Activated T-cell treated with anti-CD3 and anti-CD28 coated beads, Interleukin-2, amount 50 U/mL, for 72 hours (primary cell): ENCODE data around the gene LOXL3. TPM values are rescaled to one million over a fixed set of nuclear protein-coding genes. Genes with fewer than 3 reads are reported as not detected.
"Not testable (repeated sequence)": the region's sequence is repeated elsewhere in the genome, so short reads cannot be mapped to it uniquely, and the experiment has no call there.

Source experiments
- ATAC-seq, 2 donors: fragments of 150-1000 bp; cut with Tn5 transposase; replicated peaks in 1 of 2; 2 replicates each; pipeline ENCODE4 v1.10.0; 2021; ENCODE audit warnings: moderate library complexity in 2 of 2, mild to moderate bottlenecking in 1 of 2
- DNase-seq, 2 donors: peaks; one replicate each; pipeline ENCODE4 v3.0.0; 2021 to 2022; ENCODE audit warnings: mixed read lengths in 1 of 2
- H3K27ac Mint-ChIP-seq: one replicate; pipeline ENCODE4 v1.8.0; 2022; ENCODE audit warnings: mild to moderate bottlenecking, moderate library complexity, mixed read lengths
- H3K27me3 Mint-ChIP-seq: one replicate; pipeline ENCODE4 v1.8.0; 2022; ENCODE audit warnings: low read depth, mixed read lengths
- H3K36me3 Mint-ChIP-seq, 2 donors: one replicate each; pipeline ENCODE4 v1.8.0; 2022; ENCODE audit warnings: mixed read lengths in 2 of 2, mild to moderate bottlenecking in 1 of 2; ENCODE audit not compliant: insufficient read depth in 2 of 2
- H3K4me1 Mint-ChIP-seq: one replicate; pipeline ENCODE4 v1.8.0; 2022; ENCODE audit warnings: low read depth, mixed read lengths
- H3K4me3 Mint-ChIP-seq, 2 donors: one replicate each; pipeline ENCODE4 v1.8.0; 2022; ENCODE audit warnings: mild to moderate bottlenecking in 2 of 2, mixed read lengths in 2 of 2, moderate library complexity in 2 of 2
- H3K9me3 Mint-ChIP-seq, 2 donors: one replicate each; pipeline ENCODE4 v1.8.0; 2022; ENCODE audit warnings: mixed read lengths in 2 of 2
- total RNA-seq, 2 donors: library from RNA; stranded (reverse); gene quantifications; one replicate each; pipeline ENCODE4 v1.2.3, GENCODE V29; 2022

The LOXL3 gene
- total RNA-seq, 2 donors from 2014 or later, result 3.1 to 3.6 TPM

DNA sequence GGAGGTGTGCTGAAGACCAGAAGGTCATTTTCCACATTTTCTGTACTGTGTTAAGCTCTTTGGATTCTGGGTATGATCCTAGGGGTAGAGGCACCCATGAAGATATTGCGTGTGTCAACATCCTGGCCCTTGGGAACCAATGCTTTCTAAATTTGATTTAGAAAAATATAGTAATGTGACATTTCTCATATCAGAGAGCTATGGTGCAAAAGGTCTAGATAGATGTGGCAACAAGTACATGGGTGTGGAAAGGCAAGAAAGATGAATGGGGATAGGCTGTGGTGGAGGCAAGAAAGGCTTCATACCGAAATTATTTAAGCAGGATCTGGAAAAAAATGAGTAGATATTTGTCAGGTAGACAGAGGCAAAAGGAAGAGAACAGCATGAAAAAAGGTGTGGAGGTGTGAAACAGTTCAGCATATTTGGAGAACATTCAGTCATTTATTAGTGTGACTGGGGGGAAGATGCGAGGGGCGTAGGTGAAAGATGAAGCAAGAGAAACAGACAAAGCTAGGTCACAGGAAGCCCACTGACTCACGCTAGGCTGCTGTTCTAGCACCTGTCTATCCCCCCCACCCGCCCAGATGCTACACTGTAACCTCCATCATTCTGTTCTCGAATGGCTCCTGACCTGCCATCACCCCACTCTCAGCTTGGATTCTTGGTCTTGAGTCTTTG lies 12.5 kb upstream of the LOXL3 start:
- Mint-ChIP-seq H3K36me3 (no peaks in the 10 kb centered on the region), H3K9me3 (no peaks in the 10 kb centered on the region), H3K27ac (peak overlapping the region; percentile 16), H3K4me1 (peaks cover 52% of the 10 kb centered on the region), H3K4me3 (peak overlapping the region; percentile 48 to 69), H3K27me3 (peaks cover 27% of the 10 kb centered on the region)
- peak in 1 of 2 donors; percentile 16 for DNase-seq
- ATAC-seq, result peak; percentile 23 to 28

DNA sequence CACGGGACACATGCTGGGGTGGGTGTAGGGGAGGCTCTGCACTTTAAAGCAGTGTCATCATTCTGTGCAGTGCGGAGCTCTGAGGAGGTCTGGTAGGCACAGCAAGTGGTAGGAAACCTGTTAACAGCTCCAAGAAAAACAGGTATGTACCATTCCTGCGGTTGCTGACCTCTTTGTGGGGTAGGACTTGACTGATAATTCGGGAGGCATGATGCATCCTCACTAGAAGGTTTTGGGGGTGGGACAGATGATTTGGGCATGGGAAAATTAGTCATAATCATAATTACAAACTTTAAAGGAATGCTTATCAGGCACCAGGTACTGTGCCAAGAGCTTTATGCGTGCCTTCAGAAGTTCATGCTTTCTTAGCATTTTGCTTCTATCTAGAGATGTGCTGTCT lies 10.5 kb upstream of the LOXL3 start:
- Mint-ChIP-seq H3K4me1 (peaks cover 52% of the 10 kb centered on the region), H3K27ac (no peak overlapping the region), H3K36me3 (no peaks in the 10 kb centered on the region), H3K4me3 (no peak overlapping the region), H3K27me3 (peaks cover 38% of the 10 kb centered on the region), H3K9me3 (no peaks in the 10 kb centered on the region)
- DNase-seq, result no peak
- ATAC-seq, result no peak

DNA sequence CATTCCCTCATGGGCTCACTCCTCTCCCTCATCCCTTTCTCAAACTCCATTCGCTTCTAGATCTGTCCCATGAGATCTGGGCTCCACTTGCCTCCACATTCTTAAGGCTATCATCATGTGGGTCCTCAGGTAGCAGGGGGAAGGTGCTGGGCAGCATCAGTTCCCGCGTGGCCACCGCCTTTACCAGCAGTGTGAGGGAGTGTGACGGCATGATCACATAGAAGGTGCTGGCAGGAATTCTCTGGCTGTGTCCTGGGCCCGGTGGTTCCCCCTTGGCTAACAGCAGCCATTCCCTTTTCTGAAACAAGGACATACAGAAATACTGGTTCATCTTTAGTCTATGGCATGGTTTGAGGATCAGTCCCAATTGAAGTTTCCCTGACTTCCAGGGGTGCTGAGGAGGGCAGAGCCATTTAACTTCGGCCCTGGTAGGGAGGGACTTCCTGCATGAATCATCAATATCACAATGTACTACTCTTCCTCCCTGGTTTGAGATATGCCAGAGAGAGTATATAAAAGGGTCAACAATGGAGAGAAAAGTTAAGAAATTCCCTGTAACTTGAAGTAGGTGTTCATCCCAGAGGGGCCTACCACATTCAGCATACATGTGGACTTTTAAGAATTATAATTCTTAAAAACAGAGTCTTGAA lies 8.5 kb upstream of the LOXL3 start:
- Mint-ChIP-seq H3K4me1 (peaks cover 35% of the 10 kb centered on the region), H3K27ac (peak overlapping the region; percentile 1), H3K36me3 (peaks cover 0 to 1% of the 10 kb centered on the region in 2 donors), H3K4me3 (no peak overlapping the region), H3K9me3 (no peaks in the 10 kb centered on the region), H3K27me3 (peaks cover 38% of the 10 kb centered on the region)
- DNase-seq (no peak), ATAC-seq (no peak)

DNA sequence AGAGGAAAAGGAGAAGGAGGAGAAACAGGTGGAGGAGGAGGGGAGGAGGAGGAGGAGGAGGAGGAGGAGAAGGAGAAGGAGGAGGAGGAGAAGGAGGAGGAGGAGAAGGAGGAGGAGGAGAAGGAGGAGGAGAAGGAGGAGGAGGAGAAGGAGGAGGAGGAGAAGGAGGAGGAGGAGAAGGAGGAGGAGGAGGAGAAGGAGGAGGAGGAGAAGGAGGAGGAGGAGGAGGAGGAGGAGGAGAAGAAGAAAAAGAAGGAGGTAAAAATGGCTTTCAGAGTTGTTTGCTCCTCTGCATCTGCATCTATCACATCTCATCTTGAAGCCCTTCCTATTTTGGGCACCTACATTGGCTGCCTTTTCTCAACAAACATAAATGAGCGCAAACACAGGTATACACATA lies 7.3 kb upstream of the LOXL3 start:
- Mint-ChIP-seq H3K4me1 (peaks cover 28% of the 10 kb centered on the region), H3K27me3 (peaks cover 38% of the 10 kb centered on the region)
- DNase-seq, ATAC-seq, H3K9me3 Mint-ChIP-seq, H3K36me3 Mint-ChIP-seq, H3K4me3 Mint-ChIP-seq, H3K27ac Mint-ChIP-seq: not testable (repeated sequence)

DNA sequence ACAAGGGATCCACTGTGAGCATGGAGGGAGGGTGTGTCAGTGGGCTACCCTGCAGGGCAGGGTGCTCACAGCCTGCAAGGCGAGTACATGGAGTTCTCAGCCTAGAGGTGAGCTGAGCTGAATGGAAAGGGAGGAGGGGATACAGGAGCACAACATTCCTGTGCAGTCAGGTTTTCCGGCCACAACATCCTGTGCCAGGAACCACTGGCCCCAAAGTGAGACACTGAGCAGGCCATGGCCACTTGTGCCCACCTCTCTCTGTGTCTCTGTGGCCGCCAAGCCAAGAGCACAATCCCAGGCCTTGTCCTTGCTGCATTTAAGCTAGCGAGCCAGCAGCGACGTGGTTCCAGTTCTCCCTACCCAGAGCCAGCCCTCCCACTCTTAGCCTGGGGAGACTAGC lies 6.8 kb upstream of the LOXL3 start:
- H3K36me3 Mint-ChIP-seq, result peaks cover 0 to 6% of the 10 kb centered on the region in 2 donors
- DNase-seq (no peak), ATAC-seq (peak in 1 of 2 donors; percentile 11)
- no peak overlapping the region for H3K4me3 Mint-ChIP-seq
- peaks cover 24% of the 10 kb centered on the region for H3K4me1 Mint-ChIP-seq
- H3K27ac Mint-ChIP-seq, result no peak overlapping the region
- H3K27me3 Mint-ChIP-seq, result peaks cover 38% of the 10 kb centered on the region
- no peaks in the 10 kb centered on the region for H3K9me3 Mint-ChIP-seq

DNA sequence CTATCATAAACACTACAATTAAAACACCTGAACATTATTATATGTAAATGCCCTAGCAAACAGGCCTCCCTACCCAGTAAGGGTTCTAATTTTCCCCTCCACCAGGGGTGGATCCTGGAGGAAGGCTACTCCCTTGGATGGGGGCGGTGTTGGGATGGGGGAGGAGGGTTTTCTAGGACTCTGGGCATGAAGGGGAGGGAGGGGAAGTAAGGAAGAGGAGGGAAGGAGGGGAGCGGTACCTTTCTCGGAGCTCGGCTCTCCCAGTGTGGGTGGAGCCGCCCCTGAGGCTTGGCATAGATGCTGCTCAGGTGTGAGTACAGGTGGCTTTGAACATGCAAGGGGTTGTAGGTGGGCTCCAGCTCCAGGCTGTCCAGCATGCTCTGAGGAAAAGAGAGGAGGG lies 6.2 kb upstream of the LOXL3 start:
- no peaks in the 10 kb centered on the region for H3K9me3 Mint-ChIP-seq
- no peak overlapping the region for H3K4me3 Mint-ChIP-seq
- no peak for ATAC-seq
- H3K36me3 Mint-ChIP-seq, result peaks cover 3 to 6% of the 10 kb centered on the region in 2 donors
- H3K27me3 Mint-ChIP-seq, result peaks cover 38% of the 10 kb centered on the region
- no peak overlapping the region for H3K27ac Mint-ChIP-seq
- DNase-seq, result no peak
- peaks cover 23% of the 10 kb centered on the region for H3K4me1 Mint-ChIP-seq

DNA sequence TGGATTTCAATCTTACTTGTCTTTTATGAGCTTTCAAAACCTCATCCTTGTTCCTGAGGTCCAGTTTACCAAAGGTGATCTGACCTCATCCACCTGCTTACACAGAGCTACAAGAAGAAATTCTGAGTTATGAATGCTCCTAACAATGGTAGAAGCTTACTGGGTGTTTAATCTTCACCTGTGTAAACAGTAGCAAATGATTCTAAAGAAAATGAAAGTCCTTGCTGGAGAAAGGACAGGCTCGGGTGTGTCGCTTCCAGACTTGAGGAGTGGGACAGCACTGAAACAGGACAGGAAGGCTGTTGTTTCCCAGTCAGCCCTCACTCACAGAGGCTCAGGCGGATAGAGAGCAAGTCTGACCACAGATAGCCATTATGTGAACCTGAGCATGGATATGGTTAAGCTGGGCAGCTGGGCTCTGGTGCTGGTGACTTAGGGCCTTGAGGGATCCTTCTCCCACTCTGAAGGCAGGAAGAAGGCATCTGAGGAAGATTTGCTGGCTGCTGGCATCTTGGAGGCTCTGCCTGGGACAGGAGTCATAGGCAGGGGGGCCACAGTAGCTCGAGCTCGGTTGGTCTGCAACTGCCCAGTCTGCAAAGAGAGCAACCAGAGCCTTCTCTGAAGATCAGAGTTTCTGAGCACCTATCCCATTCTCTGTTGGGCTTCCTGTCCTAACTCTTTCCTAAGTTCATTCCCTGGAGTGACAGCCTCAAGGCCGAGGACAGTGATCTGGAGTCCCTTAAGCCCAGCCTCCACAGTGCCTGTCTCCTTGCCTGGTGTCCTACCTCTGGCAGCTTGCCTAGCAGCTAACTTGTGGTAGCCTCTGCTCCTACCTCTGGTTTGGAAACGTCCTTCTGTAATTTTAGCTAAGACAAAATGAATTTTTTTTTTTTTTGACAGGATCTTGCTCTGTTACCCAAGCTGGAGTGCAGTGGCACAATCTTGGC lies 4.8 kb upstream of the LOXL3 start:
- H3K4me3 Mint-ChIP-seq, result no peak overlapping the region
- peaks cover 29% of the 10 kb centered on the region for H3K27me3 Mint-ChIP-seq
- H3K27ac Mint-ChIP-seq, result no peak overlapping the region
- H3K36me3 Mint-ChIP-seq, result peaks cover 5 to 6% of the 10 kb centered on the region in 2 donors
- no peaks in the 10 kb centered on the region for H3K9me3 Mint-ChIP-seq
- DNase-seq (no peak), ATAC-seq (no peak)
- H3K4me1 Mint-ChIP-seq, result peaks cover 27% of the 10 kb centered on the region

DNA sequence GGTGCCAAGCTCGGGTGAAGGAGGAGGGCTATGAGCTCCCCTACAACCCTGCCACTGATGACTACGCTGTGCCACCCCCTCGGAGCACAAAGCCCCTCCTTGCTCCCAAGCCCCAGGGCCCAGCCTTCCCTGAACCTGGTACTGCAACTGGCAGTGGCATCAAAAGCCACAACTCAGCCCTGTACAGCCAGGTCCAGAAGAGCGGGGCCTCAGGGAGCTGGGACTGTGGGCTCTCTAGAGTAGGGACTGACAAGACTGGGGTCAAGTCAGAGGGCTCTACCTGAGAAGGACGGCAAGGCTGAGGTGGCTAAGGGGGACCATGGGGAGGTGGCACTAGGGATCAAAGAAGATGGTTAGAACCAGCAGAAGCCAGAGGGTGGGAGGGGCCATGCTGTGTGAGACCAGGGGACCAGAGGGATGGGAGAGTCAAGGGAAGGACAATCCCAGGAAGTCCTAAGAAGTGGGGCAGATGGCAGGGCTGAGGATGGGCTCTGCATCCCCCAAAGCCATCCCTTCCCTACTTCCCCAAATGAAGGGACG lies 3.2 kb upstream of the LOXL3 start:
- Mint-ChIP-seq H3K4me3 (peak overlapping the region in 1 of 2 donors; percentile 18), H3K27me3 (peaks cover 19% of the 10 kb centered on the region), H3K27ac (no peak overlapping the region), H3K36me3 (peaks cover 5 to 6% of the 10 kb centered on the region in 2 donors), H3K9me3 (no peaks in the 10 kb centered on the region), H3K4me1 (peaks cover 30% of the 10 kb centered on the region)
- no peak for ATAC-seq
- no peak for DNase-seq

DNA sequence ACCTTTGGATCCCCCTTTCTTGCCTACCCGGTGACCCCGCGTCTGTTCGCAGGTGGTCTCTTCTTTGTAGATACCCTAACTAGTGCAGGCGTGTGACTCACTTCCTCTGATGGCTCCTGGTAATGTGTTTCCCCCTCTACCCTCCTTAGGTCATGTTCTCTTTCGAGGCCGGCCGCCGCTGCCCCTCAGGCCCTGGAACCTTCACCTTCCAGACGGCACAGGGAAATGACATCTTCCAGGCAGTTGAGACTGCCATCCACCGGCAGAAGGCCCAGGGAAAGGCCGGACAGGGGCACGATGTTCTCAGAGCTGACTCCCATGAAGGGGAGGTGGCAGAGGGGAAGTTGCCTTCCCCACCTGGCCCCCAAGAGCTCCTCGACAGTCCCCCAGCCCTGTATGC lies 2.4 kb upstream of the LOXL3 start:
- peaks cover 5 to 6% of the 10 kb centered on the region in 2 donors for H3K36me3 Mint-ChIP-seq
- no peak overlapping the region for H3K27ac Mint-ChIP-seq
- no peak for DNase-seq
- H3K9me3 Mint-ChIP-seq, result no peaks in the 10 kb centered on the region
- no peak for ATAC-seq
- H3K4me3 Mint-ChIP-seq, result peak overlapping the region; percentile 89
- H3K27me3 Mint-ChIP-seq, result peaks cover 19% of the 10 kb centered on the region
- H3K4me1 Mint-ChIP-seq, result peaks cover 26% of the 10 kb centered on the region

DNA sequence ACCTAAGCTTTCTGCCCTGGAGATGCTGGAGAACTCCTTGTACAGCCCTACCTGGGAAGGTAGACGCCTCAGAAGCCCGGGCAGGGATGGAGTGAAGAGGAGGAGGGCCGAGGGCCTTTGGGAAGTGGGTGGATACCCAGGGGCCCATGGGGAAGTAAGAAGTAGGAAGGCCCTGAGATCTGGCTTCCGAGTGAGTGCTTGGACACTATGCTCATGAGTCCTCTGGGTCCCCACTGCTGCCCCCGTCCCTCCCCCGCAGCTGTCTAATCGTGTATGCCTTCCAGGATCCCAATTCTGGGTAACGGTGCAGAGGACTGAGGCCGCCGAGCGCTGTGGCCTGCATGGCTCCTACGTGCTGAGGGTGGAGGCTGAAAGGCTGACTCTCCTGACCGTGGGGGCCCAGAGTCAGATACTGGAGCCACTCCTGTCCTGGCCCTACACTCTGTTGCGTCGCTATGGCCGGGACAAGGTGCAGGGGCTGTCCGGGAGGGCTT lies 1.9 kb upstream of the LOXL3 start:
- ATAC-seq (no peak), DNase-seq (no peak)
- Mint-ChIP-seq H3K9me3 (no peaks in the 10 kb centered on the region), H3K4me1 (peaks cover 26% of the 10 kb centered on the region), H3K36me3 (peaks cover 5 to 6% of the 10 kb centered on the region in 2 donors), H3K27ac (no peak overlapping the region), H3K4me3 (peak overlapping the region; percentile 89), H3K27me3 (peaks cover 21% of the 10 kb centered on the region)

DNA sequence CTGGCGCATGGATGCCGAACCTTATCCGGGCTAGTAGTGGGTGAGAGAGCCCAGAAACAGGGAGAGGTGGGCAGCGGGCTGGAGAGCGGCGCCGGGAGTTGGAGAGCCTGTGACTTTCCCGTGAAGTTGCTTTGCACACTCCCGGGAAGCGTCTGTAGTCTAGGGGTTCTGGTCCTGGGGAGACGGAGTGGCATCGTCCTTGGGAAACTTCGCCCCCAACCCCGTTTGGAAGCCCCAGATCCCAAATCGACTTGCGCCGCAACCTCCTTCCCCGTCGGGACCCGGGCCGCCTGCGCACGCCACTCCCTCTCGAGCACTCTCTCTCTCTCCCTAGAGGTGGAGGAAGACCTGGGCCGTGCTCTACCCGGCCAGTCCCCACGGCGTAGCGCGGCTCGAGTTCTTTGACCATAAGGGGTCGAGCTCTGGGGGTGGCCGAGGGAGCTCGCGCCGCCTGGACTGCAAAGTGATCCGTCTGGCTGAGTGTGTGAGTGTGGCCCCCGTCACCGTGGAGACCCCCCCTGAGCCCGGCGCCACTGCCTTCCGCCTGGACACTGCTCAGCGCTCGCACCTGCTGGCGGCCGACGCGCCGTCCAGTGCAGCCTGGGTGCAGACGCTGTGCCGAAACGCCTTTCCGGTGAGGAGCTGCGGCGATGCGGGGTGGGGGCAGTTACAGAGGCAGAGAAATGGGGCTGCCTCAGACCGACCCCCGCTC lies 1.2 kb upstream of the LOXL3 start:
- Mint-ChIP-seq H3K36me3 (peaks cover 5 to 6% of the 10 kb centered on the region in 2 donors), H3K27me3 (peaks cover 21% of the 10 kb centered on the region), H3K4me1 (peaks cover 24% of the 10 kb centered on the region), H3K9me3 (no peaks in the 10 kb centered on the region), H3K4me3 (peak overlapping the region; percentile 89), H3K27ac (peak overlapping the region; percentile 80)
- DNase-seq, result peak; percentile 51 to 58
- ATAC-seq, result peak; percentile 40 to 63
